Lower lobe of right lung (tissue), 2 donors: Measurements from ENCODE around the gene KLF12. TPM values are rescaled to one million over a fixed set of nuclear protein-coding genes. Genes with fewer than 3 reads are reported as not detected.

Experiments
- ATAC-seq, 2 donors: fragments of 200-7000 bp; cut with Tn5 transposase; one replicate each; pipeline ENCODE4 v1.9.1; 2020 to 2022; ENCODE audit warnings: mild to moderate bottlenecking in 2 of 2, moderate library complexity in 2 of 2
- DNase-seq: peaks from one replicate; pipeline ENCODE4 v3.0.0-alpha.2; 2020
- H3K27ac ChIP-seq: fragments of 200-600 bp; one replicate; pipeline ENCODE4 v1.8.0; 2022
- H3K27me3 ChIP-seq: fragments of 200-600 bp; one replicate; pipeline ENCODE4 v1.8.0; 2022; ENCODE audit warnings: low read depth
- H3K36me3 ChIP-seq: fragments of 200-600 bp; one replicate; pipeline ENCODE4 v1.8.0; 2022; ENCODE audit warnings: mild to moderate bottlenecking
- H3K4me1 ChIP-seq: fragments of 200-600 bp; one replicate; pipeline ENCODE4 v1.8.0; 2022
- H3K4me3 ChIP-seq: fragments of 200-600 bp; one replicate; pipeline ENCODE4 v1.8.0; 2022; ENCODE audit warnings: mild to moderate bottlenecking
- H3K9me3 ChIP-seq: fragments of 200-600 bp; one replicate; pipeline ENCODE4 v1.8.0; 2022
- intact Hi-C: fragments of 100-400 bp; cut with DNase I; formaldehyde crosslinking; loops from one replicate; pipeline ENCODE4 v1.11.0; 2022
- total RNA-seq: library from RNA; stranded (reverse); fragmentation: NEBNext Ultra II Directional; extraction: Animal tissue kit (Norgen Biotek cat#: 25700); gene quantifications from one replicate; pipeline ENCODE4 v1.2.1, GENCODE V29; 2021
- TF ChIP-seq, protein P1 (sequence below): fragments of 200-600 bp; IDR thresholded peaks from one replicate; pipeline ENCODE4 v1.8.0; 2022; ENCODE audit warnings: antibody characterized with exemption, mild to moderate bottlenecking
- donor health status: DM: no; HTN: yes; CAD: no; lungs with severe emphysema.

Gene KLF12
- total RNA-seq, 1 donor from 2014 or later = 11.3 TPM

DNA sequence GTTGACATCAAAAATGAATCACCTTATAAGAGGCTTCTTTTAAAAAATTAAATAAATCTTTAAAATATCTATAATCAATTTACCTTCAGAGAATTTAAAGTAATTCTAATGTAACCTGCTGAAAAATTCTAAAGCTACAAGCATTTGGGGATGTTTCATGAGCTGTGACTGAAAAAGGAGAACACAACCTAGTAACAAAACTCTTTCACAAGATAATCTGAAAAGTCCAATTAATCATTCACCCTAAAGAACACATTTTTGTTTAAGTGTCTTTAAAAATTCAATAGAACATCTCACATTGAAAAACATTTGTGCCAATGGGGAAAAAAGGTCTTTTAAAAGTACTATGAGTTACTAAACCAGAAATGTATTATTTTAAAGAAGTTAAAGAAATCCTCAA, 22.8 kb downstream of the KLF12 start:
- no peaks in the 10 kb centered on the region for H3K9me3 ChIP-seq
- no peak for ATAC-seq
- TF ChIP-seq, protein P1, sequence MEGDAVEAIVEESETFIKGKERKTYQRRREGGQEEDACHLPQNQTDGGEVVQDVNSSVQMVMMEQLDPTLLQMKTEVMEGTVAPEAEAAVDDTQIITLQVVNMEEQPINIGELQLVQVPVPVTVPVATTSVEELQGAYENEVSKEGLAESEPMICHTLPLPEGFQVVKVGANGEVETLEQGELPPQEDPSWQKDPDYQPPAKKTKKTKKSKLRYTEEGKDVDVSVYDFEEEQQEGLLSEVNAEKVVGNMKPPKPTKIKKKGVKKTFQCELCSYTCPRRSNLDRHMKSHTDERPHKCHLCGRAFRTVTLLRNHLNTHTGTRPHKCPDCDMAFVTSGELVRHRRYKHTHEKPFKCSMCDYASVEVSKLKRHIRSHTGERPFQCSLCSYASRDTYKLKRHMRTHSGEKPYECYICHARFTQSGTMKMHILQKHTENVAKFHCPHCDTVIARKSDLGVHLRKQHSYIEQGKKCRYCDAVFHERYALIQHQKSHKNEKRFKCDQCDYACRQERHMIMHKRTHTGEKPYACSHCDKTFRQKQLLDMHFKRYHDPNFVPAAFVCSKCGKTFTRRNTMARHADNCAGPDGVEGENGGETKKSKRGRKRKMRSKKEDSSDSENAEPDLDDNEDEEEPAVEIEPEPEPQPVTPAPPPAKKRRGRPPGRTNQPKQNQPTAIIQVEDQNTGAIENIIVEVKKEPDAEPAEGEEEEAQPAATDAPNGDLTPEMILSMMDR = no peak
- no peaks in the 10 kb centered on the region for H3K4me1 ChIP-seq
- DNase-seq = no peak
- no peaks in the 10 kb centered on the region for H3K36me3 ChIP-seq
- no peak overlapping the region for H3K4me3 ChIP-seq
- no peaks in the 10 kb centered on the region for H3K27me3 ChIP-seq
- intact Hi-C loops = no loop called here
- H3K27ac ChIP-seq = no peak overlapping the region

DNA sequence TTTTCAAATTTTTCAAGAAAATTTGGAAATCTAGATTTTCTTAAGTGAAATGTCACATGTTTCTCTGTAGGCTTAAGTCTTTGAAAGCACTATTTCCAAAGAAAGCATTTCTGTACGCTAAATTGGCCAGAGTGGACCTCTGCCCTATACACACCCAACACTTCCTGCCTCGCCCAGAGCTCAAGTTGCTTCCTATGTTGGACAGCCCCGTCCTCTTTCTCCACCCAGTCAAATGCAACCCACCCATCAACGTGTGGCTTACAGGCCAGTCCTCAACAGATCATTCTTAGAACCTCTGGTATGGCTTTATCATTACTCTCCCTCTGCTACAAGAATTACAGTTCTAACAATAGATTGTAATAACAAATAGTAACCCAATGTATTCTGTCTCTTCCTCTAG, 24.2 kb downstream of the KLF12 start:
- peak in 1 of 2 donors; percentile 39 for ATAC-seq
- H3K27ac ChIP-seq = no peak overlapping the region
- TF ChIP-seq, protein P1 = no peak
- H3K4me1 ChIP-seq = no peaks in the 10 kb centered on the region
- intact Hi-C loops = no loop called here
- no peaks in the 10 kb centered on the region for H3K27me3 ChIP-seq
- H3K36me3 ChIP-seq = no peaks in the 10 kb centered on the region
- no peak for DNase-seq
- H3K4me3 ChIP-seq = no peak overlapping the region
- H3K9me3 ChIP-seq = no peaks in the 10 kb centered on the region

GRCh38 chr13:74107598-74107997, 26.6 kb downstream of the KLF12 start:
- Histone ChIP-seq H3K4me3 (no peak overlapping the region), H3K9me3 (no peaks in the 10 kb centered on the region), H3K36me3 (no peaks in the 10 kb centered on the region), H3K27ac (no peak overlapping the region), H3K27me3 (no peaks in the 10 kb centered on the region), H3K4me1 (no peaks in the 10 kb centered on the region)
- ATAC-seq (no peak), DNase-seq (no peak)
- intact Hi-C loops = no loop called here
- TF ChIP-seq, protein P1 = no peak

- no peak for ATAC-seq
- DNase-seq = no peak
- H3K9me3 ChIP-seq = no peaks in the 10 kb centered on the region
- no peaks in the 10 kb centered on the region for H3K27me3 ChIP-seq
- no peaks in the 10 kb centered on the region for H3K36me3 ChIP-seq
- no peak overlapping the region for H3K27ac ChIP-seq
- intact Hi-C loops = no loop called here
- TF ChIP-seq, protein P1 = no peak
- H3K4me1 ChIP-seq = no peaks in the 10 kb centered on the region
- no peak overlapping the region for H3K4me3 ChIP-seq
These were observed 28.3 kb downstream of the KLF12 start for GRCh38 chr13:74105871-74106270.

DNA sequence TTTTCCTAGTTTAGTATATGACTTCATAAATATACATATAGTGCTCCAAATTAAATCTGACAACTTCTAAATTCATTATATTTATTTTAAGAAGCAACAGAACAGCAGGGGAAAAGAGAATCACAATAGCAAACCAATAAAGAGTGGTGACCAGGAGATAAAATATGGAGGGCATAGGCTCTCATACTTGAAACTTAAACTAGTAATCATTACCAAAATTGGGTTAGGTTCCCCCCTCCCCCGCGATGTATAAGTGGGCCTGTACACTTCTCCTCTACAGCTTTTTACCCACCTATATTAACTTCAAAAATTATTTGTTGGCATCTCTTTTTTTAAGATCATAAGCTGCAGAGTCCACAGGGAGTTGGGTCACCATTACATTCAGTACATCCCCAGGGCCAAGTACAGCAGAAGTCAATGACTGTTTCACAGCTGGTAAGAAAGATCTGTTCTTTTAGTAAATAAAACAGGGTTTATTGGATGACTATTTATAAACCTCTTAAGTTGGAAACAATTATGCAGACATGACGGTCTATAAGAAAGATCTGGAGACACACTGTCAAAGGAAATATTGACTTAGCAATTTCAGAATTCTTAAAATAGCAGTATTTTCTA, 29.4 kb downstream of the KLF12 start:
- Histone ChIP-seq H3K36me3 (no peaks in the 10 kb centered on the region), H3K9me3 (no peaks in the 10 kb centered on the region), H3K27ac (no peak overlapping the region), H3K4me3 (no peak overlapping the region), H3K4me1 (no peaks in the 10 kb centered on the region), H3K27me3 (no peaks in the 10 kb centered on the region)
- TF ChIP-seq, protein P1 = no peak
- no peak for DNase-seq
- intact Hi-C loops = no loop called here
- no peak for ATAC-seq
